HepG2 (cell line): ENCODE data around the gene RPS8. TPM values are rescaled to one million over a fixed set of nuclear protein-coding genes. Genes with fewer than 3 reads are reported as not detected.

ENCODE experiments used
- AKAP8 ChIP-seq: sonication (generic); formaldehyde crosslinking; IDR thresholded peaks from 2 replicates; pipeline ENCODE4 v1.5.1; 2020; ENCODE audit warnings: mild to moderate bottlenecking, missing genetic modification reagents
- GTF2F1 ChIP-seq: fragments of 150-350 bp; IDR thresholded peaks from 2 replicates; pipeline ENCODE4 v1.6.1; 2014; ENCODE audit warnings: low read length
- NFAT5 ChIP-seq: sonication (generic); formaldehyde crosslinking; IDR thresholded peaks from 2 replicates; pipeline ENCODE4 v1.4.0; 2020; ENCODE audit warnings: missing genetic modification reagents
- RBM22 ChIP-seq: fragments of 200-400 bp; formaldehyde crosslinking; optimal IDR thresholded peaks from 2 replicates; pipeline ENCODE3; 2017; ENCODE audit warnings: mild to moderate bottlenecking, low read length, moderate library complexity
- ZFP91 ChIP-seq: sonication (generic); formaldehyde crosslinking; IDR thresholded peaks from 2 replicates; pipeline ENCODE4 v1.9.0; 2022; ENCODE audit warnings: missing genetic modification reagents, mild to moderate bottlenecking, borderline replicate concordance
- polyA plus RNA-seq, 8 experiments: library from polyadenylated mRNA; depleted of rRNA in 3 of 8; stranded (reverse) in 7 of 8; unstranded in 1 of 8; fragments of >200 nt; fragmentation: Illumina TruSeq in 4 of 8; extraction: Trizol in 4 of 8; gene quantifications; 2 replicates each; pipeline versions ENCODE4 v1.2.1 to v1.2.3, GENCODE V29; 2011 to 2016; ENCODE audit warnings: low read depth in 4 of 8, missing spikeins in 1 of 8, mixed read lengths in 1 of 8; ENCODE audit not compliant: insufficient read depth in 1 of 8
- total RNA-seq, 5 experiments: library from RNA; depleted of rRNA; stranded (reverse); fragments of >200 nt; fragmentation: Illumina TruSeq; extraction: Trizol; gene quantifications; 2 replicates each; pipeline ENCODE4 v1.2.3, GENCODE V29; 2016; ENCODE audit warnings: low read depth in 1 of 5

Gene RPS8
- total and polyA plus RNA-seq, 2 of the 13 experiments (the other 11 are each of a cell fraction or from before 2014, with no cell fraction given), result 2,628 to 2,822 TPM

- TF ChIP-seq NFAT5 (CRISPR knock-in tag) (no peak), RBM22 (peak; percentile 82), AKAP8 (CRISPR knock-in tag) (no peak), ZFP91 (CRISPR knock-in tag) (no peak), GTF2F1 (no peak)
Measured at GRCh38 chr1:44780583-44781121, 5.3 kb downstream of the RPS8 start (continued).
